ENCODE measurements around the gene CHCHD4.

- TF ChIP-seq, protein P1, sequence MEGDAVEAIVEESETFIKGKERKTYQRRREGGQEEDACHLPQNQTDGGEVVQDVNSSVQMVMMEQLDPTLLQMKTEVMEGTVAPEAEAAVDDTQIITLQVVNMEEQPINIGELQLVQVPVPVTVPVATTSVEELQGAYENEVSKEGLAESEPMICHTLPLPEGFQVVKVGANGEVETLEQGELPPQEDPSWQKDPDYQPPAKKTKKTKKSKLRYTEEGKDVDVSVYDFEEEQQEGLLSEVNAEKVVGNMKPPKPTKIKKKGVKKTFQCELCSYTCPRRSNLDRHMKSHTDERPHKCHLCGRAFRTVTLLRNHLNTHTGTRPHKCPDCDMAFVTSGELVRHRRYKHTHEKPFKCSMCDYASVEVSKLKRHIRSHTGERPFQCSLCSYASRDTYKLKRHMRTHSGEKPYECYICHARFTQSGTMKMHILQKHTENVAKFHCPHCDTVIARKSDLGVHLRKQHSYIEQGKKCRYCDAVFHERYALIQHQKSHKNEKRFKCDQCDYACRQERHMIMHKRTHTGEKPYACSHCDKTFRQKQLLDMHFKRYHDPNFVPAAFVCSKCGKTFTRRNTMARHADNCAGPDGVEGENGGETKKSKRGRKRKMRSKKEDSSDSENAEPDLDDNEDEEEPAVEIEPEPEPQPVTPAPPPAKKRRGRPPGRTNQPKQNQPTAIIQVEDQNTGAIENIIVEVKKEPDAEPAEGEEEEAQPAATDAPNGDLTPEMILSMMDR (IDR thresholded peaks at IDR 0.05; ENCODE audit: insufficient read depth, low read length), result no peak
- TF ChIP-seq POLR2AphosphoS5 (IDR thresholded peaks at IDR 0.05; ENCODE audit: low read depth) (no peak), GABPA (IDR thresholded peaks at IDR 0.05; ENCODE audit: low read depth) (no peak), SPI1 (IDR thresholded peaks at IDR 0.05; ENCODE audit: borderline replicate concordance, low read depth) (no peak)
- TF ChIP-seq, protein P2, sequence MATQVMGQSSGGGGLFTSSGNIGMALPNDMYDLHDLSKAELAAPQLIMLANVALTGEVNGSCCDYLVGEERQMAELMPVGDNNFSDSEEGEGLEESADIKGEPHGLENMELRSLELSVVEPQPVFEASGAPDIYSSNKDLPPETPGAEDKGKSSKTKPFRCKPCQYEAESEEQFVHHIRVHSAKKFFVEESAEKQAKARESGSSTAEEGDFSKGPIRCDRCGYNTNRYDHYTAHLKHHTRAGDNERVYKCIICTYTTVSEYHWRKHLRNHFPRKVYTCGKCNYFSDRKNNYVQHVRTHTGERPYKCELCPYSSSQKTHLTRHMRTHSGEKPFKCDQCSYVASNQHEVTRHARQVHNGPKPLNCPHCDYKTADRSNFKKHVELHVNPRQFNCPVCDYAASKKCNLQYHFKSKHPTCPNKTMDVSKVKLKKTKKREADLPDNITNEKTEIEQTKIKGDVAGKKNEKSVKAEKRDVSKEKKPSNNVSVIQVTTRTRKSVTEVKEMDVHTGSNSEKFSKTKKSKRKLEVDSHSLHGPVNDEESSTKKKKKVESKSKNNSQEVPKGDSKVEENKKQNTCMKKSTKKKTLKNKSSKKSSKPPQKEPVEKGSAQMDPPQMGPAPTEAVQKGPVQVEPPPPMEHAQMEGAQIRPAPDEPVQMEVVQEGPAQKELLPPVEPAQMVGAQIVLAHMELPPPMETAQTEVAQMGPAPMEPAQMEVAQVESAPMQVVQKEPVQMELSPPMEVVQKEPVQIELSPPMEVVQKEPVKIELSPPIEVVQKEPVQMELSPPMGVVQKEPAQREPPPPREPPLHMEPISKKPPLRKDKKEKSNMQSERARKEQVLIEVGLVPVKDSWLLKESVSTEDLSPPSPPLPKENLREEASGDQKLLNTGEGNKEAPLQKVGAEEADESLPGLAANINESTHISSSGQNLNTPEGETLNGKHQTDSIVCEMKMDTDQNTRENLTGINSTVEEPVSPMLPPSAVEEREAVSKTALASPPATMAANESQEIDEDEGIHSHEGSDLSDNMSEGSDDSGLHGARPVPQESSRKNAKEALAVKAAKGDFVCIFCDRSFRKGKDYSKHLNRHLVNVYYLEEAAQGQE (IDR thresholded peaks at IDR 0.05; ENCODE audit: insufficient replicate concordance, low read depth), result no peak
Measured at GRCh38 chr3:14093831-14094230, 30.8 kb downstream of the CHCHD4 start.
